ENCODE data around the gene CRYZL1. TPM values are rescaled to one million over a fixed set of nuclear protein-coding genes. Genes with fewer than 3 reads are reported as not detected.
"Not testable (repeated sequence)": the region's sequence is repeated elsewhere in the genome, so short reads cannot be mapped to it uniquely, and the experiment has no call there.

CRYZL1 gene
- total RNA-seq, 1 donor from 2014 or later, result 32.2 TPM

DNA sequence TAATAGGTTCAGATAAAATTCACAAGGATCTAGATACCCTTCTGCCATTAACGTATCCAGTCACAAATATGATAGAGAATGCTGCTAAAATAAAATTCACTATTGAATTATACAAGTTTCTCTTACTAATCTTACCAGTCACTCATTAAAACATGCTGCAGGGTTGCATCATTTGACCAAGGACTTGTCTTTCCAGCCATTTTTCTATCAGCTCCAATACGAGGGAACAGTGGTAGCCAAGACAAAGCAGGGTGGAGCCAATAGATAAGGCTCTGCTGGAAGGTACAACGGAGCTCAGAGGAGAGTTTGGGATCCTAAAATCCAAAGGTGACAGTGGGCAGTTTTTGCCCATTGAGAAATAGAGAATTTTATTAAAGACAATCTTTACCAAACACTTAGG is 57.1 kb downstream of the CRYZL1 start:
- H3K27ac Mint-ChIP-seq (ENCODE audit: unreplicated experiment), result no peak overlapping the region

DNA sequence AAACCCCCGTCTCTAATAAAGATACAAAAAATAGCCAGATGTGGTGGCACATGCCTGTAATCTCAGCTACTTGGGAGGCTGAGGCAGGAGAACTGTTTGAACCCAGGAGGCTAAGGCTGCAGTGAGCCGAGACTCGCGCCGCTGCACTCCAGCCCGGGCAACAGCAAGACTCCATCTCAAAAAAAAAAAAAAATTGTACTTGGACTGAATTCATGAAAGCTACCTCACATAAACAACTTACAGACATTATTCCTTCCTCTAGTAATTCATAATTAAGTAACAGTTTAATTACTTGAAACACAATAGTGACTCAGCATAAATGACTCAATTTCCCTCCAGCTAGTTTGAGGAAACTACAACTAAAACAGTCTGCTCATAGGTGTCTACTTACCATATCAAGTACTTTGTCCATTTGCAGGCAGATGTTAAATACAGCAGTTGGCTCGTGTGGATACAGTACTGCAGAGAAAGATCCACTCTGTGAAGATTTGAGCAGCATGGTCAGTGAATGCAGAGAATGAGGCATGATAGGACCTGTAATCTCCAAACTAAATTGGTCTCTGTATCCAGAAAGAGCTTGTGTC is 62.5 kb downstream of the CRYZL1 start:
- no peak for DNase-seq (ENCODE audit: low spot score)
- H3K4me3 Mint-ChIP-seq (ENCODE audit: unreplicated experiment), result no peak overlapping the region
- H3K36me3 Mint-ChIP-seq (ENCODE audit: low read depth, unreplicated experiment), result peaks cover 8% of the 10 kb centered on the region
- H3K27me3 Mint-ChIP-seq (ENCODE audit: unreplicated experiment), result peaks cover 2% of the 10 kb centered on the region
- H3K27ac Mint-ChIP-seq (ENCODE audit: unreplicated experiment), result peak overlapping the region; percentile 20
- H3K9me3 Mint-ChIP-seq (ENCODE audit: unreplicated experiment), result no peaks in the 10 kb centered on the region
- no peaks in the 10 kb centered on the region for H3K4me1 Mint-ChIP-seq (ENCODE audit: unreplicated experiment)
- TF ChIP-seq, protein P1, sequence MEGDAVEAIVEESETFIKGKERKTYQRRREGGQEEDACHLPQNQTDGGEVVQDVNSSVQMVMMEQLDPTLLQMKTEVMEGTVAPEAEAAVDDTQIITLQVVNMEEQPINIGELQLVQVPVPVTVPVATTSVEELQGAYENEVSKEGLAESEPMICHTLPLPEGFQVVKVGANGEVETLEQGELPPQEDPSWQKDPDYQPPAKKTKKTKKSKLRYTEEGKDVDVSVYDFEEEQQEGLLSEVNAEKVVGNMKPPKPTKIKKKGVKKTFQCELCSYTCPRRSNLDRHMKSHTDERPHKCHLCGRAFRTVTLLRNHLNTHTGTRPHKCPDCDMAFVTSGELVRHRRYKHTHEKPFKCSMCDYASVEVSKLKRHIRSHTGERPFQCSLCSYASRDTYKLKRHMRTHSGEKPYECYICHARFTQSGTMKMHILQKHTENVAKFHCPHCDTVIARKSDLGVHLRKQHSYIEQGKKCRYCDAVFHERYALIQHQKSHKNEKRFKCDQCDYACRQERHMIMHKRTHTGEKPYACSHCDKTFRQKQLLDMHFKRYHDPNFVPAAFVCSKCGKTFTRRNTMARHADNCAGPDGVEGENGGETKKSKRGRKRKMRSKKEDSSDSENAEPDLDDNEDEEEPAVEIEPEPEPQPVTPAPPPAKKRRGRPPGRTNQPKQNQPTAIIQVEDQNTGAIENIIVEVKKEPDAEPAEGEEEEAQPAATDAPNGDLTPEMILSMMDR (IDR thresholded peaks at IDR 0.05; ENCODE audit: unreplicated experiment), result no peak

More for the DNA sequence above, 57.1 kb downstream of the CRYZL1 start:
- H3K9me3 Mint-ChIP-seq (ENCODE audit: unreplicated experiment), result no peaks in the 10 kb centered on the region
- no peak for DNase-seq (ENCODE audit: low spot score)
- H3K4me1 Mint-ChIP-seq (ENCODE audit: unreplicated experiment), result peaks cover 17% of the 10 kb centered on the region
- no peaks in the 10 kb centered on the region for H3K27me3 Mint-ChIP-seq (ENCODE audit: unreplicated experiment)
- H3K4me3 Mint-ChIP-seq (ENCODE audit: unreplicated experiment), result no peak overlapping the region
- TF ChIP-seq, protein P1 (IDR thresholded peaks at IDR 0.05; ENCODE audit: unreplicated experiment), result no peak
- H3K36me3 Mint-ChIP-seq (ENCODE audit: low read depth, unreplicated experiment), result no peaks in the 10 kb centered on the region

DNA sequence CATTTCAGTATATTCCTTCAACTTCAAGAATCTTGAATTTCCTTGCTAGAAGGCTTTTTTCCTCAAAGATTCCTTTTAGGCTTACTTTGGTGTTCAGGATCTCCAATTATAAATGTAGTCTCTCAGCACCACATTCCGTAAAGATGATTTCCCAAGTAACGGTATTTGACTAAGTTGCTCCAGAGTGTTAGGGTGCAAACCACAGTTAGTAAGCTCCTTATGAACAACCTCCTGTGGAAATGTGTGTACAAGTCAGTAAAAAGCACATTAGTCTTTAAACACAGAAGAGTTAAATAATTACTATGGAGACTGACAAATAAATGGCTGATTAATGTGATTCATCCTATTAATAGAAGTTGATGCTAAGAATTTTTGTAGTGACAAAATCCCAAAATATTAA is 63.3 kb downstream of the CRYZL1 start:
- no peak for DNase-seq (ENCODE audit: low spot score)
- Mint-ChIP-seq H3K4me3 (ENCODE audit: unreplicated experiment) (no peak overlapping the region), H3K27me3 (ENCODE audit: unreplicated experiment) (peaks cover 2% of the 10 kb centered on the region), H3K36me3 (ENCODE audit: low read depth, unreplicated experiment) (peaks cover 11% of the 10 kb centered on the region), H3K9me3 (ENCODE audit: unreplicated experiment) (no peaks in the 10 kb centered on the region), H3K4me1 (ENCODE audit: unreplicated experiment) (no peaks in the 10 kb centered on the region), H3K27ac (ENCODE audit: unreplicated experiment) (no peak overlapping the region)
- TF ChIP-seq, protein P1 (IDR thresholded peaks at IDR 0.05; ENCODE audit: unreplicated experiment), result no peak

DNA sequence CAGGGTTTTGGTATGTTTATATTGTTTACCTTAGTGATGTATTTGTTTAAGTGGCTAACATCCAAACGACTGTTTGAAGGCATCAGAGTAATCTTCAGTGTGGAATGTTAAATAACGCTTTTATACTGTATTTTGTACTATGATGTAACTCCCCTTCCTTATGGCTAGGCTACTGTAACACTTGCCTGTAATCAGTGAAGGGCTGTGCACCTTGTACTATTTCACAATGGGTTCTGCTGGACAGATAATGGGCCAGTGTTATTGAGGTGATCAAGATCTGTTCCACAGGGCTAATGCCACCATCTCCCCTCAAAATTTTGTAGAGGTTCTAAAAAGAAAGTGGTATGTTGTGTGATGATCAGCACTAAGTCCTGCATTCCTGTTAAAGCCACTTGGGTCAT is 64.8 kb downstream of the CRYZL1 start:
- not testable (repeated sequence) for DNase-seq (ENCODE audit: low spot score); H3K27me3 Mint-ChIP-seq (ENCODE audit: unreplicated experiment); H3K4me3 Mint-ChIP-seq (ENCODE audit: unreplicated experiment); H3K9me3 Mint-ChIP-seq (ENCODE audit: unreplicated experiment); H3K4me1 Mint-ChIP-seq (ENCODE audit: unreplicated experiment); H3K27ac Mint-ChIP-seq (ENCODE audit: unreplicated experiment)
- H3K36me3 Mint-ChIP-seq (ENCODE audit: low read depth, unreplicated experiment), result peaks cover 17% of the 10 kb centered on the region

DNA sequence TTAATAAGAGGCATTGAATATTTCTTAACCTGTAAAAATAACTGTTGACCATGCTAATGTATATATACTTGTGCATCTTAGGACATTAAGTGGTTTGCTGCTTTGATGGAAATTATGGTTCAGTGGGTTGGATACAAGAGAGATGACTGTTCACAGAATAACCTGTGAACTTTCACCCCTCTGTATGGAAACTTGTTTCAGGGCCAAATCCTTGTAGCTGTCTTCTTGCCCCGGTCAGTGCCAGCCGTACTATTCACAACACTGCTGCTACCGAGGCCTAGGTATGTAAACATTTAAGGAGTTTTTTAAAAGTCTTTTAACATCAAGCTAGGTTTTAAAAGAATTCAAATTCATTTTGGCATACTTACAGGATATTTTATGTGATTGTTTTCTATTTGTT is 69.2 kb downstream of the CRYZL1 start:
- H3K27ac Mint-ChIP-seq (ENCODE audit: unreplicated experiment), result no peak overlapping the region
- no peak for DNase-seq (ENCODE audit: low spot score)

More for the DNA sequence above, 69.2 kb downstream of the CRYZL1 start:
- no peaks in the 10 kb centered on the region for H3K4me1 Mint-ChIP-seq (ENCODE audit: unreplicated experiment)
- H3K27me3 Mint-ChIP-seq (ENCODE audit: unreplicated experiment), result no peaks in the 10 kb centered on the region
- TF ChIP-seq, protein P1 (IDR thresholded peaks at IDR 0.05; ENCODE audit: unreplicated experiment), result no peak
- peaks cover 34% of the 10 kb centered on the region for H3K36me3 Mint-ChIP-seq (ENCODE audit: low read depth, unreplicated experiment)
- no peak overlapping the region for H3K4me3 Mint-ChIP-seq (ENCODE audit: unreplicated experiment)
- H3K9me3 Mint-ChIP-seq (ENCODE audit: unreplicated experiment), result no peaks in the 10 kb centered on the region

Measured in endothelial cell (in vitro differentiated cells).